SW 1271 (cell line): ENCODE data around the gene OR7G3.

Source experiments
- DNase-seq, 2 experiments: peaks; one replicate each; lab custom pipeline; 2025; lab: John Stamatoyannopoulos, UW

Gene OR7G3

DNA sequence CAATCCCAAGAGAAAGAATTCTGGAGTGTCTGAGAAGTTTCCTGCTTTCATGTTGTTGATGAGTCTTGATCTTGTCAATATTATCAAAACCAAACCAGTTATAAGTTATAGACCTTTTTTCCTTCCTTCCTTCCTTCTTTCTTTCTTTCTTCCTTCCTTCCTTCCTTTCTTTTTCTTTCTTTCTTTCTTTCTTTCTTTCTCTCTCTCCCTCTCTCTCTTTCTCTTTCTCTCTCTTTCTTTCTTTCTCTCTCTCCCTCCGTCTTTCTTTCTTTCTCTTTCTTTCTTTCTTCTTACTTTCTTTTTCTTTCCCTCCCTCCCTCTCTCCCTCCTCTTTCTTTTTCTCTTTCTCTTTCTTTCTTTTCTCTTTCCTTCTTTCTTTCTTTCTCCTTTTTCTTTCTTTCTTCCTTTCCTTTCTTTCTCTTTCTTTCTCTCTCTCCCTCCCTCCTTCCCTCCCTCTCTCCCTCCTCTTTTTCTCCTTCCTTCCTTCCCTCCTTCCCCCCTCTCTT is at the start of gene OR7G3:
OR7G3 (minus strand) TSS at position 51 of the 506 bp plus-strand sequence; CDS start at position 51, 0 bp downstream.
- DNase-seq = no peak

DNA sequence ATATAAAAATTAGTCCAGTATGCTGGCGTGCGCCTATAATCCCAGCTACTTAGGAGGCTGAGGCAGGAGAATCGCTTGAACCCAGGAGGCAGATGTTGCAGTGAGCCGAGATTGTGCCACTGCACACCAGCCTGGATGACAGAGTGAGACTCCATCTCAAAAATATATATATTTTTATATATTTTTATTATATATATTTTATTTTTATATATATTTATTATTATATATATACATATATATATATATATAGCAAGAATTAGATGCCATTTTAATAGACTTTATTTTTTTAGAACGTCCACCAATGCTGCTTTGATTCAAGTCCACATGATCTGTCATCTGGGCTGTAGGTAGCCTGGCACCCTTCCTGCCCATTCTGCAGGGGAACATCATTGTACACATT is 48.6 kb upstream of the OR7G3 start:
- no peak for DNase-seq

DNA sequence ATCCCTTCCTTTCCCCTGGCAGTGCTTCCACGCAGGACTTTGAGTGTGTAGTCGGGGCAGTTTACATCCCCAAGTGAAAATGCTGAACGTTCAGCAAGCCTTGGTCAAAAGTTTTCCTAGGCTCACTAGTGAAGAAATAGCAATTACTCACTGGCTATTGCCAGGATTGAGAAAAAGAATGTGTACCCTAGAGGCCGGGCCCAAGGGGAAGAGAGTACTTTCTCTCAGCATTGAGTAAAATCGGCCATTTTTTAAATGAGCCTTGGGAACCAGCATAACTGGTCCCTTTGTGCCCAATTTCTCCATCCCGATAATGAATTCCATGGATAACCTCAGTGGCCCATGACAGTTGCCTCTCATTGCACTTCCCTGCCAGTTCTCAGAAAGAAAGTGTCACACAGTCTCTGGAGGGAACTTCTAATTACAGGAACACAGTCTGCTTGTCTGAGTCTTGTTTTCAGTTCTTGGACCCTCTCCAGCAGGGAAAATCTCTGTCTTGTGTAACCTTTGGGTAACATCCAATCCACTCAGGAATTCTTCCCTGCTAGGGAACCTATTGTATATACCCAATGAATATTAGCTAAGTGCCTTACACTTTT is 44.7 kb upstream of the OR7G3 start:
- no peak for DNase-seq

DNA sequence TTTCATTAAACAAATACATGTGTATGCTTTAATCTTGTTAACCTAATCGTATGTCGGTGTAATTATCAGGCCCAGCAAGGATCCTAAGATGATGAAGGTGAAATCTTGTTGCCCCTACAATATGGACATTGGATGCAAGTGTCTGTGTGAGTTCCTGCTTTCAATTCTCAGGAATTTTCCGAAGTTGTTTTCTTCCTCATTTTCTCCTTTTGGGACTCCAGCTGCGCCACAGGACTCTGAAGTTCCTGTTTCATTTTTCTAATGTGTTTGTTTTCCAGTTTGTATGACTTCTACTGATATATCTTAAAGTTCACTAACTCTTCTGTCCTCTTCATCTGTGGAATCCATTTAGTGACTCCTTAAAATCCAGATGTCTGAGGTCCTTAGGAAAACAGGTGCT is 40.1 kb upstream of the OR7G3 start:
- DNase-seq = no peak

DNA sequence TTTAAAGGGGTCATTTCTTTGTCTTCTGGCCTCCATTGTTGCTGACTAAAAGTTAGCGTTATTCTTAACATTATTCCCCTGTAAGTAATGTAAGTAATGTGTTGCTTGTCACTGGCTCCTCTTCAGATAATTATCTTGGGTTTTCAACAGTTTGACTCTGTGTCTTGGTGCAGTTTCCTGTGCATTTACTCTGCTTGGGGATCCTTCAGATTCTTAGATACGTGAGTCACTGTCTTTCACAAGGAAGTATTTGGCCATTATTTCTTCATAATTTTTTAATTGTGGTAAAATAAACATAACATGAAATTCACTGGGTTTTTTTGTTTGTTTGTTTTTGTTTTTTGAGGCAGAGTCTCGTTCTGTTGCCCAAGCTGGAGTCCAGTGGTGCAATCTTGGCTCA is 38.5 kb upstream of the OR7G3 start:
- no peak for DNase-seq

DNA sequence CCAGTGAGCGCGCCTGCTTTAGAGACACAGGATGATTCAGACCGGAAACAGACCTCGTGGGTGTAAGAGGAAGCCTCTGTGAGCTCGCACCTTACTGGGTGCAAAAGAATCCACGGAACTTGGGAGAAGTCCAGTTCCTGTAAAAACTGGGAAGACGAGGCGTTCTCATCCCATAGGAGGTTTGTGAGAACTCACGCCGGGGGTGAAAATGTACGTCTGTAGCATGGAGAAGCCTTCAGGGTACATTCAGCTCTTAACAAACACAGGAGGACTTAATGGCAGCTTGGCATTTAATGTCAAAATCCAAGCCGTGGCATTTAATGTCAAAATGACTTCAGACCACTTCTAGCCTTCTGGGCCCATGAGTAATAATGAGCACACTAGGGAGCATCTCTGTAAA is 34.7 kb upstream of the OR7G3 start:
- no peak for DNase-seq

DNA sequence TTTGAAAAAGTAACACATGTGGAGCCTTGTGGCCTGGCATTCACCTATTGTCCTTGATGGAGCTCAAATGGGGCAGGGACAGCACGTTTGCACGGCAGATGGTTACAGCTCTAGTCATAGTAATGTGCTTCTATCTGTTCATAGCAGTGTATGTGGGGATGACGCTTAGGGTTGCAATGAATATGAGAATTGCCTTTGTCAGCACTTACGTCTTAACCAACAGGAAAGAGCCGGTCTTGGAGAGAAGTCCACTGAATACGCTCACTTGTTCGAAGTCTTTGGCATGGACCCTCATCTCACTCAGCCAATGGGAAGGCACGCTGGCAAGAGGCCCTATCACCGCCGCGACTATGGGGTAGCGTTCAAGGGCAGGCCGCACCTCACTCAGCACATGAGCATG is 33.1 kb upstream of the OR7G3 start:
- no peak for DNase-seq

DNA sequence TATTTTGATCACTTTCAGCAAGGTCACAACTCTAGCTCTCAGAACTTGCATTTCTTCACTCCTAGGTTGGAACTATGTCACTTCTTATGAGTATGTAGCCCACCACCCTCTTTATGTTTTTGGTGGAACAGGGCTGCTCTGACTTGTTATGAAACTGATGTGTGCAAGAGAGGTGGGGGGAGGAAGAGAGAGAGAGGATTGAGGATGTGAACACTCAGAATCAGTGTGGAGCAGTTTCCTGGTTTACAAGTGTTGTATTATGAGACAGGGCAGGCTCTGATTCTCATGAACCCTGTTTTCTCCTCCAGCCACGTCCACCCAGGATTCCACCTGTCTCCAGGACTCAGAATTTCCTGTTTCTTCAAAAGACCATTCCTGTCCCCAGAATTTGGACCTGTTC is 29.6 kb upstream of the OR7G3 start:
- no peak for DNase-seq

DNA sequence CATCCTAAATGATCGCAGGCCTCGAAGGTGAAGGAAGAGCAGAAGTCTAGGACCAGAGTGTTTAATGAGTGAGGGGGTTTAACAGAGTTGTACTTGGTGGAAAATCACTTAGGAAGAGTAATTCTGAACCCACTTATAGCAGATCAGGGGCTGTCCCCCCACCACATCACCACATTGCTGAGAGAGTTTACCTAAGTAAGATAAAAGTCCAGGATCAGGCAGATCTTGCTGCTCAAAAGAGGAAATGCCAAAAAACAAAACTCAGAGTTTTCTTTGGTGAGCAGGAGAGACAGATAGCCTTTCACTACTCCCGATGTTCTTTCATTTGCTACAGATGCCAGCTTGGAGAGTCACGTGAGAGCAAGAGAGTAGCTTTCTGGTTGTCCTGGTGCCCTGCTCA is 28.8 kb upstream of the OR7G3 start:
- DNase-seq = no peak

DNA sequence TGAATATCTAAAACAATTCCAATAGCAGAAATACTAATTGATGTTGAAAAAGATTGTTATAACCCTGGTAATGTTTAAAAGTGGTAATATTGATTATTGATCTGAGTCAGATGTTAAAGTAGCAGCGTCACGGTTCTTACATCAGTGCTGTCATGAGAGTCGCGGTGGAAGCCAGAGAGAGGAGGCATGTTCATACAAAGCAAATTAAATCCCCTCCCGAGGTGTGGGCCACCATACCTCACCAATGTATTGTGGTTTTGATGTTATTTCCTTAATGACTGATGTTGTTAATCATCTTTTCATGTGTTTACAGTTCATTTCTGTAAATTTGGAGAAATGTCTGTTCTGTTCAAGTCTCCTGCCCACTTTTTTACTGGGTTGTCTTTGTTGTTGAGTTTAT is 24.6 kb upstream of the OR7G3 start:
- DNase-seq = no peak

DNA sequence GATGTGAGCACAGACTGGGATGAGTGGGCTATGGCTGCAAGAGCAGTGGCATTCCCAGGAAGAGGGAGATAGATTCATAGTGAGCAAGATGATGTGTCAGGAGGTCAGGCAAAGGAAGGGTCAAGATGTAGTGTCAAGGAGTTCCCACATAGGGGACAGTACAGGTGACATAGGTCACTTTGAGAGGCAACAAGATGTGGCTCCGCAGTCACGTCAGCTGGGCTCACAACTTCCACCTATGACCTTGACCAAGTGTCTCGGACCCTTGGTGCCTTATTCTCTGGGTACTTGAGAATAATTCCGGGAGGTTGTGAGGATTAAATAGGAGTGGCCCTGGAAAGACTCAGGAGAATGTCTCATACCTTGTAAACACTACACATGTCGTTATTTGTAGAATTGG is 23.9 kb upstream of the OR7G3 start:
- DNase-seq = no peak

DNA sequence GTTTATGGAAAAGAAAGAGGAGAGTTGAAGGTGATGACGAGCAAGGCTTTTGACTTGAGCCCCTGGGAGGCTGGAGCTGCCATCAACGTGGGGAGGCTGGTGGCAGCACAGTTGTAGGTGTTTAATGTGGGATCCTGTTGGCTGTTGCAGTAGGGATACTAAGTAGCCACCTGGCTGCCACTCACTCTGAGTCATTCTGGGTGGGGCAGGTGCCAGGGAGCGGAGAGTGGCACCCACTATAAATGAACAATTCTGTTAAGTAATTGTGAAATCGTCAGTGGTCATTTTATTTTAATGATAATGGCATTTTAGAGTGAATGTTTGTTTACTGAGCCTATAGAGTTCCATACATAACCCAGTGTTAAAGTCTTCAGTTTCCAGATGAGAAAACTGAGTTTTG is 23.2 kb upstream of the OR7G3 start:
- DNase-seq = no peak

DNA sequence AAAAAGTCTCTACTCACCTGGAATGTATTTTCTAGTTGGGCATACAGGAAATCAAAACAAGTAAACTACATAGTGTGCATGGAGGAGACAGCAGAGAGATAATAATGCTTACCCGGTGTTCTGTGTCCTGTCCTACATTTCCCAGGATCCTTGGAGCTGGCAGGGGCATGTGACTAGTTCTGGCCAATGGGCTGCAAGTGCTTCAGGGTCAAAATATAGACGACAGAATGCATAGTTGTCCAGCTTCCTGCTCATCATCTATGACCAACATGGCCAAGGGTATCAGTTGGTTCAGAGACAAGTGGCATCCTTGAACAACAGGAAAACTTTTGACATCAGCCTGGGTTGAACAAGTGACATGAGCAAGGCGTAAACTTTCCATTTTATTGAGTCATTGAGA is 21.9 kb upstream of the OR7G3 start:
- no peak for DNase-seq

DNA sequence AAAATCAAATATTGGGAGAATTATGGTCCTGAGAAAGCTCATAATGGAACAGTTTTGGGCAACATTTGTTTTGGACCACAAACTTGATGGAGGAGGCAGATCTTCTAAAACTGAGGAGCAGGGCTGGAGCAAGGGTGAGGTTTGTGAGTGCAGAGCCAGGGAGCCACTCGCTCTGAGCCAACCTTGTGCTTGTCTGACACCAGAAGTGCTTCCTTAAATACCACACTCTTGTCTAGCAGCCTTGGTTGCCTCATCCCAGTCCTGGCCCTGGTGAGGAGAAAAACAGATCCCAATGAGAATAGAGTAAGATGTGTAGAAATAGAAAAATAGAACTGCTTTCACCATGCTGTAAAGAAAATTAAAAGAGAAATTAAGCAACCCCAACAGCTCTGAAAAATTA is 20.1 kb upstream of the OR7G3 start:
- DNase-seq = no peak

DNA sequence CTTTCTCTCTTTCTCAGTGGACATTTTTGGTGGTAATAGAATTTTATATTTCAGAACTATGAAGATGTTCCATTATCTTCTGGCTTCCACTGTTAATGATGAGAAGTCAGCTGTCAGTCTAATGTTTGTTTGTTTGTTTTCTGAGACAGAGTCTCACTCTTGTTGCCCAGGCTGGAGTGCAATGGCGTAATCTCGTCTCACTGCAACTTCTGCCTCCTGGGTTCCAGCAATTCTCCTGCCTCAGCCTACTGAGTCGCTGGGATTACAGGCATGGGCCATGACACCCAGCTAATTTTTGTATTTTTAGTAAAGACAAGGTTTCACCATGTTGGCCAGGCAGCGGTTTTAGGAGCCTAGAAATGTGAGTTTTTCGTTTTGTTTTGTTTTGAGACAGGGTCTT is 18.2 kb upstream of the OR7G3 start:
- no peak for DNase-seq

DNA sequence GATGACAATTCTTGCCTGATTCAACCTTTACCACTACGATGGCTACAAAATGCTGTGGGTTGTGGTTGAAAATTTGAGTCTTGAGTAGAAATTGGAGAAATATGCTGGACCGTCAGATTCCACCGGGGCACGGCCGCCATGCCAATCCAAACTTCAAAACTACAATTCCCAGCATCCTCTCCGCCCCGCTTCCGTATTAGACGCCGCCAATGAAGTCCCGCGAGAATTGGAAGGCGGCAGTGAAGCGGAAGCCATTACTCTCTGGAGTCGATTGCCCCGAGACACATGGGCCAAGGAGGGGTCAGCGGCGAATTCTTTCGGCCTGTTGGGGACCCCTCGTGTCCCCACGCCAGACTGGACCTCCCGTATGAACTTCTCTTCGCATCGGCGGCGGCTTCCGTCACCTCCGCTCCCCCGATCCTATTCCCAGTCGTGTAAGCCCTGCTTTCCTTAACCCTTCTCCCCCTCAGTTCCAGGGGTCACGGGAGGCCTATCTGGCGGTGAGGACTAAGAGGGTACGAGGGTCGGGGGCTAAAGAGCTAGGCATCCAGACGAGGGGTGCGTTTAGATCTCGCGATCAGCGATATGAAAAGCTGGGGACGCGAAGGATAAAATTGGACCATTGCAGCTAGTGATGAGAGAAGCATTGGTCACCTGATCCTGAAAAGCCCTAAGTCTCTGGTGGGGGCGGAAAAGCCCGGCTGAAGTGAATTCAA is 13.6 kb upstream of the OR7G3 start, which contains the start of gene ZNF317:
ZNF317 (plus strand) TSS at position 239 of the 716 bp plus-strand sequence. CDS start 15,620 bp downstream, outside the sequence.
- peak; percentile 79 to 87 for DNase-seq

DNA sequence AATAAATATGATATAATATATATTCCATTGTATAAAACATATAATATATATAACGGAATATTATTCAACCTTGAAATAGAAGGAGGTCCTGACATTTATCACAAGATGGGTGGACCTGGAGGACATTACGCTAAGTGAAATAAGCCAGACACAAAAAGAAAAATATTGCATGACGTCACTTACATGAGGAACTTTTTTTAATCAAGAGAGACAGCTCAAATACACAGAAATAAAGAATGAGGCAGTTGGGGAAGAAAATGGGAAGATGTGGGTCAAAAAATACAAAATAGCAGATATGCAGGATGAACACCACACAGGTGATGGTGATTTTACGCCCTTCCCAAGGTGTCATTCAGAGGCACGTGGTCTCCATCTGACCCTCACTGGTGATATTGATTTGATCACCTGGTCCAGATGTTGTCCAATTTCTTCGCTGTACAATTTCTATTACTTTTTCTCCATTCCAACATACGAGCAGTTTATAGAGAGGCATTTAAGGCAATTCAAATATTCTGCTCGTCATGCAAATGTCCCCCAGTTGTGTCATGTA is 12.9 kb upstream of the OR7G3 start:
- no peak for DNase-seq

DNA sequence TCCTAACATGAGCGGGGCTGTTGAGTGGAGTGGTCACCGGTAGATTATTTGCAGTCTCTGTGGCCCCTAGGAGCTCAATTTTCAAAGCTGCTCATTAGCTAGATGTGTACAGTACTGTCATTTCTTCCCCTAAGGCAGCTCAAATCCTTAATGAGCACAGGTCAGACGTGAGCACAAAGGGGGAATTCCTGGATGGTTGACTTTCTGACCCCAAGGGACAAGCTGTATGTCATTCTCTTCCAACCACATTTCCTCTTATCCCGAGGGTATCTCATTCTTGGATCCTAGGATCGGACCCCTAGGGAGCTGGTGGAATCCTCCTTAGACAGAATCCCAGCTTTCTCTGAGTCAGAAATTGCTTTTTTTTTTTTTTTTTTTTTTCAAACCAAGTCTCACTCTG is 5.7 kb upstream of the OR7G3 start:
- no peak for DNase-seq

DNA sequence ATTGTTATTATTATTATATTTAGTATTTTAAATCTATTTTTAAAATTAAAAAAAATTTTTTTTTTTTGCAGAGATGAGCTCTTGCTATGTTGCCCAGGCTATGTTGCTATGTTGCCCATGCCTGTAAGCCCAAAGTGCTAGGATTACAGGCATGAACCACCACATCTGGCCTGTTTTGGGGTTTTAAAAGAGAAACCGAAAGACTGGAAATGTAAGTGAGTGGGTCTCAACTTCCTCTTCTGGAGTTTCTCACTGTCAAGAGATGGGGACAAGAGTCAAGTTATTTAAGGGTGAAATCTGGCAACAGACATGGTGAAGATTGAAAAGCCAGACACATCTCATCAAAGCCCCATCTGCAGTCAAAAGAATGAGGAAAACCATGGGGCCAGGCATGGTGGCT is 4.2 kb upstream of the OR7G3 start:
- no peak for DNase-seq

DNA sequence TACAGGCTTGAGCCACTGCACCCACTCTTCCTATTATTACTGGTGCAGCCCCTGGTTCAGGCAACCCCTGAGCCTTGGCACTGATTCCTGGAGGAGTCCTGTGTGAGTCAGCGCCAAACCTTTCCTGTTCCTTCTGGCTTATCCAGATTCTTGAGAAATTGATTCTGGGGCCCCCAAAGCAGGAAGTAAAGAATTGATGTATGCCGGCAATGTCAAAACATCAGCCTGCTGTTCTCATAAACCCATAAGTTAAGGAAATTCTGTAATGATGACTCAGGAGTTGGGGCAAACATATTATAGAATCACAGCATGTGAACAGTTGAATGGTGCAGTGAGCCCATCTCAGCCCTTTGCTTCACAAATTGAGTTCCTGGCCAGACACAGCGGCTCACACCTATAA is 1.4 kb upstream of the OR7G3 start:
- peak; percentile 60 to 83 for DNase-seq

DNA sequence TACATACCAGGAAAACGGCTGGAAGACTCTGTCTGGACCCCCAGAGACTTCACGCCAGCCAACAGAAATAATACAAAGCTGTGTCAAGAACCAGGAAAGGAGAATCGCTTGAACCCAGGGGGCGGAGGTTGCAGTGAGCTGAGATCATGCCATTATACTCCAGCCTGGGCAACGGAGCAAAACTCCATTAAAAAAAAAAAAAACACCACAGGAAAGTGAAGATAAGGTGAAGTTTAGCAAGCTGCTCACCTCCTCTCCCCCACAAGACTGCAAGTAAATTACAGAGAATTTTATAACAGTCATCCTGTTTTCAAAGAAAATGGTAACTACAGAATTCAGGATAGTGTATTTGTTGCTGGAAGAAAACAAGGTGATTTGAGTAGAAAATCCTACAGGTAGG is 10.2 kb downstream of the OR7G3 start:
- DNase-seq = no peak

DNA sequence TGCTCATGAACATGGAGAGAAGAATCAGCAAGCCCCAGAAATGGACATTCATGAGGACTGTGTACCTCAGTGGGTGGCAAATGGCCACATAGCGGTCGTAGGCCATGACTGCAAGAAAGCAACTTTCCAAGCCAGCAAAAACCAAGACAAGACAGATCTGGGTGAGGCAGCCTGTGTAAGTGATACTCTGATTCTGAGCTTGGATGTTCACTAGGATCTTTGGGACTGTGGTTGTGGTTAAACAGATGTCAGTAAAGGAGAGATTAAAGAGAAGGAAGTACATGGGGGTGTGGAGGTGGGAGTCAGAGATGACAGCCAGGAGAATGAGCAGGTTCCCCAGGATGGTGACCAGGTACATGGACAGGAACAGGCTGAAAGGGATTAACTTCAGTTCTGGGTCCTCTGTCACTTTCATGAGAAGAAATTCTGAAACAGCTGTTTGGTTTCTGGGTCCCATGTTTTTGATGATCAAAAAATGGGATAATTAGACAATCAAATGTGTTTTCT is 11.4 kb downstream of the OR7G3 start, which contains the start of gene OR7G1:
OR7G1 (minus strand) TSS at position 457 of the 507 bp plus-strand sequence; CDS start at position 457, 0 bp downstream.
- DNase-seq = no peak

DNA sequence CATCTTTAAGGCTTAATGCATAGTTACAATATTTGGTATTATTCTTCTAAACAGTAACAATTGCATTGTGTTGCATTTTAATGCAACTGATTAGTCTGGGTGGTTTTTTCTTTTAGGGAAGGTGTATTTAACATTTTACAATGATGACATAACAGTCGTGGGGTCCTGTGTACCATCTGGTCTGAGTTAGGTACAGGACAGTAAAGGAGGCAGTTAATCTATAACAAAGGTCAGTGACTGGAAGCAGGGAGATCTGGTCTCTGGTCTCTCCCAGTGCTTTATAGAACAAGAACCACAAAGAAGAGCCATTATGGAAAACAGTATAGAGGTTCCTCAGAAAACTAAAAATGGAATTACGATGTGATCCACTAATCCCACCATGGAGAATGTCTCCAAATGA is 16.8 kb downstream of the OR7G3 start:
- no peak for DNase-seq
